K562 (cell line): Measurements from ENCODE around the gene MAPKAPK2. TPM values are rescaled to one million over a fixed set of nuclear protein-coding genes. Genes with fewer than 3 reads are reported as not detected.

ENCODE experiments used
- ATAC-seq: fragments of 200-7000 bp; cut with Tn5 transposase; 3 replicates; pipeline ENCODE4 v1.9.1; 2020; ENCODE audit warnings: moderate library complexity
- BruUV-seq: library from RNA; stranded (reverse); fragments of 400-500 nt; replicated peaks from 2 replicates; lab custom pipeline; 2021; lab: Mats Ljungman, UMichigan
- CTCF ChIA-PET: fragments of 300-600 bp; formaldehyde crosslinking; extraction: SDS; loops from one replicate; lab custom pipeline; 2021; ENCODE audit warnings: low intra/inter-chr PET ratio; lab: Yijun Ruan, JAX
- POLR2A ChIA-PET: fragments of 300-600, 350-650 bp; sonication (Branson Sonifier 250); formaldehyde crosslinking; extraction: SDS; loops from one replicate; lab custom pipeline; 2021; ENCODE audit warnings: antibody characterized with exemption, inconsistent platforms; lab: Yijun Ruan, JAX
- DNase-seq, 4 experiments: peaks; one replicate each; pipeline versions ENCODE4 v3.0.0 to v3.0.0-alpha.2; 2011 to 2018; ENCODE audit warnings: low spot score in 3 of 4, mixed read lengths in 3 of 4; ENCODE audit errors: extremely low read depth in 1 of 4
- FAIRE-seq: peaks from 2 replicates; lab custom pipeline; 2011; peaks lifted over from hg19 to GRCh38; lab: Jason Lieb, UNC
- H2AFZ ChIP-seq: 2 replicates; pipeline ENCODE4 v1.6.0; 2011; ENCODE audit warnings: low read depth, low read length, control low read depth, inconsistent platforms
- H3K27ac ChIP-seq: fragments of 200-600 bp; 3 replicates; pipeline ENCODE4 v1.8.0; 2011; ENCODE audit warnings: low read depth, mild to moderate bottlenecking, control low read depth, inconsistent platforms, low read length, moderate library complexity, mixed read lengths; ENCODE audit errors: extremely low read depth
- H3K27me3 ChIP-seq, 2 experiments: fragments of 300-600 bp in 1 of 2; 2 replicates in 1 of 2; 3 replicates in 1 of 2; pipeline versions ENCODE4 v1.6.0 to v1.8.0; 2011; ENCODE audit warnings: inconsistent platforms in 2 of 2, low read length in 2 of 2, mild to moderate bottlenecking in 1 of 2, mixed read lengths in 1 of 2, moderate library complexity in 1 of 2; ENCODE audit not compliant: control insufficient read depth in 2 of 2, insufficient read depth in 2 of 2
- H3K36me3 ChIP-seq: fragments of 300-600 bp; 3 replicates; pipeline ENCODE4 v1.8.0; 2011; ENCODE audit warnings: mild to moderate bottlenecking, low read length, inconsistent platforms; ENCODE audit not compliant: control insufficient read depth, insufficient read depth
- H3K4me1 ChIP-seq, 2 experiments: fragments of 200-600 bp in 1 of 2; replicated peaks in 1 of 2; 2 replicates in 1 of 2; 3 replicates in 1 of 2; pipeline versions ENCODE4 v1.5.1 to v1.8.0; 2011; ENCODE audit warnings: inconsistent platforms in 2 of 2, low read length in 2 of 2, mild to moderate bottlenecking in 1 of 2, mixed read lengths in 1 of 2, moderate library complexity in 1 of 2; ENCODE audit not compliant: control insufficient read depth in 2 of 2, insufficient read depth in 2 of 2
- H3K4me2 ChIP-seq: 2 replicates; pipeline ENCODE4 v1.6.1; 2011; ENCODE audit warnings: low read length, control low read depth, inconsistent platforms, mixed read lengths; ENCODE audit not compliant: insufficient read depth
- H3K4me3 ChIP-seq: fragments of 200-600 bp; sonication (generic), shearing (Covaris generic); 2 replicates; pipeline ENCODE4 v1.5.1; 2016; ENCODE audit warnings: control low read depth, inconsistent platforms
- H3K79me2 ChIP-seq: fragments of 200-600 bp; 3 replicates; pipeline ENCODE4 v1.8.0; 2011; ENCODE audit warnings: low read length, inconsistent platforms; ENCODE audit not compliant: control insufficient read depth, insufficient read depth
- H3K9ac ChIP-seq, 2 experiments: 2 replicates each; pipeline versions ENCODE4 v1.6.0 to v1.6.1; 2011; ENCODE audit warnings: low read depth in 2 of 2, low read length in 2 of 2, control low read depth in 1 of 2, inconsistent platforms in 1 of 2, mild to moderate bottlenecking in 1 of 2, mixed read lengths in 1 of 2; ENCODE audit not compliant: insufficient read depth in 1 of 2
- H3K9me1 ChIP-seq: one replicate; pipeline ENCODE4 v1.6.0; 2011; ENCODE audit warnings: inconsistent platforms, mild to moderate bottlenecking, low read length, moderate library complexity; ENCODE audit not compliant: control insufficient read depth, insufficient read depth
- H3K9me3 ChIP-seq: replicated peaks from 2 replicates; pipeline ENCODE4 v1.5.1; 2011; ENCODE audit warnings: low read depth, low read length, inconsistent platforms; ENCODE audit not compliant: control insufficient read depth, insufficient read depth
- H4K20me1 ChIP-seq: replicated peaks from 2 replicates; pipeline ENCODE4 v1.6.1; 2011; ENCODE audit warnings: low read length, inconsistent platforms, mixed read lengths; ENCODE audit not compliant: control insufficient read depth, insufficient read depth
- CTCFL ChIP-seq: IDR thresholded peaks from 2 replicates; pipeline ENCODE4 v1.6.1; 2011; ENCODE audit warnings: borderline replicate concordance, low read depth, mild to moderate bottlenecking, moderate library complexity, low read length; ENCODE audit not compliant: insufficient read depth, poor library complexity, severe bottlenecking
- E2F3 ChIP-seq: fragments of 250-450 bp; sonication (Bioruptor Pico); IDR thresholded peaks from 2 replicates; pipeline ENCODE4 v1.4.0; 2020; ENCODE audit warnings: mild to moderate bottlenecking
- HCFC1 ChIP-seq: IDR thresholded peaks from 2 replicates; pipeline ENCODE4 v1.6.1; 2012; ENCODE audit warnings: low read depth, low read length, improper control_type of control experiment
- MAFG ChIP-seq: fragments of 450-650 bp; conservative IDR thresholded peaks from 2 replicates; pipeline ENCODE4 v1.6.1; 2016; ENCODE audit warnings: missing genetic modification characterization, missing compliant biosample characterization
- MTA3 ChIP-seq: fragments of 450-650 bp; formaldehyde crosslinking; IDR thresholded peaks from 2 replicates; pipeline ENCODE4 v1.6.1; 2017; ENCODE audit warnings: mild to moderate bottlenecking, borderline replicate concordance
- NFYB ChIP-seq: IDR thresholded peaks from 2 replicates; pipeline ENCODE4 v1.6.1; 2011; ENCODE audit warnings: mild to moderate bottlenecking, moderate library complexity; ENCODE audit not compliant: insufficient read length; ENCODE audit errors: extremely low read depth
- PCBP2 ChIP-seq: fragments of 200-400 bp; formaldehyde crosslinking; IDR thresholded peaks from 2 replicates; pipeline ENCODE4 v1.6.1; 2018; ENCODE audit warnings: low read length, low read depth, mild to moderate bottlenecking, moderate library complexity; ENCODE audit not compliant: poor library complexity, severe bottlenecking
- RAD21 ChIP-seq, 2 experiments: fragments of 250-450 bp in 1 of 2; fragments of 450-650 bp in 1 of 2; sonication (Bioruptor Pico) in 1 of 2; formaldehyde crosslinking in 1 of 2; IDR thresholded peaks in 1 of 2; conservative IDR thresholded peaks in 1 of 2; 2 replicates each; pipeline versions ENCODE4 v1.4.0 to v1.8.0; 2020 to 2022; ENCODE audit warnings: mild to moderate bottlenecking in 2 of 2, moderate library complexity in 1 of 2
- SMC3 ChIP-seq: conservative IDR thresholded peaks from 2 replicates; pipeline ENCODE4 v1.6.1; 2011; ENCODE audit warnings: low read depth, low read length, improper control_type of control experiment; ENCODE audit not compliant: insufficient read depth
- TRIM28 ChIP-seq: fragments of 450-650 bp; IDR thresholded peaks from 2 replicates; pipeline ENCODE4 v1.6.1; 2017
- ZNF12 ChIP-seq: sonication (generic); formaldehyde crosslinking; IDR thresholded peaks from 2 replicates; pipeline ENCODE4 v1.4.0; 2020; ENCODE audit warnings: mild to moderate bottlenecking, missing genetic modification reagents
- ZNF232 ChIP-seq: sonication (generic); formaldehyde crosslinking; IDR thresholded peaks from 2 replicates; pipeline ENCODE4 v1.8.0; 2022; ENCODE audit warnings: mild to moderate bottlenecking, missing genetic modification reagents
- ZNF384 ChIP-seq: IDR thresholded peaks from 2 replicates; pipeline ENCODE4 v1.6.1; 2012; ENCODE audit warnings: low read depth, low read length, improper control_type of control experiment
- WGBS: fragments of 100-300 bp; shearing (Covaris generic); methylation state at CpG from one replicate; pipeline ENCODE4 v1.1.6; 2016; ENCODE audit warnings: low coverage, mixed read lengths; ENCODE audit not compliant: insufficient coverage; ENCODE audit errors: missing lambda C conversion rate; 5-methylcytosine and 5-hydroxymethylcytosine counted together
- in situ Hi-C: fragments of 300-500 bp; cut with MboI; formaldehyde crosslinking; loops from 4 replicates; pipeline ENCODE4 v1.15.0; 2018; ENCODE audit warnings: inconsistent platforms, mixed read lengths
- intact Hi-C: fragments of 100-400 bp; cut with micrococcal nuclease; formaldehyde crosslinking; loops from 2 replicates; pipeline ENCODE4 v1.14.2; 2022
- polyA plus RNA-seq, 8 experiments: library from polyadenylated mRNA; depleted of rRNA in 4 of 8; stranded (reverse) in 5 of 8; unstranded in 3 of 8; fragments of >200 nt; fragmentation: Nextera tagmentation in 2 of 8; fragmentation: Illumina TruSeq in 1 of 8; extraction: Ambion mirVana in 2 of 8; extraction: Trizol in 1 of 8; gene quantifications; 2 replicates each; pipeline versions ENCODE4 v1.2.1 to v1.2.3, GENCODE V29; 2011 to 2014; ENCODE audit warnings: inconsistent platforms in 1 of 8, missing spikeins in 1 of 8
- total RNA-seq, 7 experiments: library from RNA; depleted of rRNA in 6 of 7; stranded (reverse); fragments of >200 nt in 6 of 7; fragmentation: Illumina TruSeq in 2 of 7; extraction: Trizol in 2 of 7; gene quantifications; 2 replicates each; pipeline versions ENCODE4 v1.2.1 to v1.2.3, GENCODE V29; 2011 to 2021; ENCODE audit warnings: low replicate concordance in 1 of 7
- TF ChIP-seq, protein P1 (sequence below): fragments of 450-650 bp; formaldehyde crosslinking; conservative IDR thresholded peaks from 2 replicates; pipeline ENCODE4 v1.4.0; 2022; ENCODE audit warnings: mild to moderate bottlenecking, missing genetic modification characterization
- TF ChIP-seq, protein P2 (sequence below): sonication (generic); formaldehyde crosslinking; IDR thresholded peaks from 2 replicates; pipeline ENCODE4 v1.8.0; 2023; ENCODE audit warnings: mild to moderate bottlenecking, missing genetic modification reagents

The MAPKAPK2 gene
- total and polyA plus RNA-seq, 9 of the 15 experiments (the other 6 are each of a cell fraction or from before 2014, with no cell fraction given): 0.63 to 94.2 (median 52.1) TPM

DNA sequence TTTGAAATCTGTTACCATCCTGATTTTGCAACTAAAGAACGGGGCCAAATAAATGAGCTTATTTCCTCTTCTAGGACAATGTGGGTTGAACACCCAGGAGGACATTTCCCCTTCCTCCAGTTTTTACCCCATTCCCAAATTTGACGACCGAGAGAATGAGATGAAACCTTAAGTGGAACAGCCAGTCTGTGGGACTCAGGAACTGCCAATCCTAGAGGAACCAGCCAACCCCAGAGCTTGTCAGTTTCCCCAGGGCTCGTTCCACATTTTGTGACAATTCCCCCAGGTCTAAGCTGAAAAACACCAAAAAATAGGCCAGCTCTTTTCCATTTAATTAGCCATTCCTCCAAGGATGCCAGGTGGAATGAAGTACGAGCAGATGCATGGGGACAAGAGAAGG, 21.3 kb upstream of the MAPKAPK2 start (continued):
- TF ChIP-seq MTA3: no peak
- no peak for TF ChIP-seq HCFC1
- TF ChIP-seq TRIM28: no peak
- no peak for TF ChIP-seq MAFG
- TF ChIP-seq NFYB: no peak
- no peak for TF ChIP-seq PCBP2
- no peak for TF ChIP-seq E2F3 (CRISPR knock-in tag)

GRCh38 chr1:206663832-206664652, 20.7 kb upstream of the MAPKAPK2 start:
- peaks cover 34 to 56% of the 10 kb centered on the region in 2 experiments for H3K4me1 ChIP-seq
- no peaks in the 10 kb centered on the region for H3K79me2 ChIP-seq
- intact Hi-C loops (loop anchor here (1.0 to 5.0 kb wide), 4 partner anchors 30 to 172 kb away; no protein-coding TSS in a partner anchor), in situ Hi-C loops (no loop called here)
- no peaks in the 10 kb centered on the region for H3K36me3 ChIP-seq
- peak overlapping the region; percentile 80 for H3K4me2 ChIP-seq
- peak; percentile 80 for FAIRE-seq
- no peaks in the 10 kb centered on the region for H4K20me1 ChIP-seq
- no peaks in the 10 kb centered on the region for H3K9me3 ChIP-seq
- BruUV-seq: no TSS peak
- H3K4me3 ChIP-seq: peak overlapping the region; percentile 7; the same call in 1 of the 2 replicates
- CTCF ChIA-PET: interaction anchor here (0.5 to 4.5 kb wide), 10 partner anchors 11 to 570 kb away, joined by 3 to 63 read pairs (median 4); partner anchors contain the start of gene DYRK3
- no peaks in the 10 kb centered on the region for H3K27me3 ChIP-seq
- H2AFZ ChIP-seq: peak overlapping the region; percentile 87
- 11% methylated on average over 20 of the region's 20 CpGs for WGBS
- peak; percentile 85 for ATAC-seq
- peak; percentile 83 to 90 (median 84) for DNase-seq
- POLR2A ChIA-PET: interaction anchor here (0.6 to 7.4 kb wide), 12 partner anchors 10 to 1027 kb away, joined by 3 to 59 read pairs (median 6); partner anchors contain the start of genes DYRK3 and EIF2D
- peak overlapping the region; percentile 12 to 86; a peak in 3 of 4 replicates for H3K9ac ChIP-seq
- H3K27ac ChIP-seq: no peak overlapping the region; the same call in 1 of the 3 replicates
- no peaks in the 10 kb centered on the region for H3K9me1 ChIP-seq
- peak; percentile 13 for TF ChIP-seq CTCFL
- TF ChIP-seq ZNF384: 0 out of 2 replicates have a peak, but pooled peaks have one; percentile 17
- peak; percentile 95 for TF ChIP-seq SMC3
- peak; percentile 75; the same call in 1 of the 2 replicates for TF ChIP-seq ZNF12 (CRISPR knock-in tag)
- 0 out of 2 replicates have a peak, but pooled peaks have one; percentile 48 for TF ChIP-seq ZNF232
- TF ChIP-seq, protein P1, sequence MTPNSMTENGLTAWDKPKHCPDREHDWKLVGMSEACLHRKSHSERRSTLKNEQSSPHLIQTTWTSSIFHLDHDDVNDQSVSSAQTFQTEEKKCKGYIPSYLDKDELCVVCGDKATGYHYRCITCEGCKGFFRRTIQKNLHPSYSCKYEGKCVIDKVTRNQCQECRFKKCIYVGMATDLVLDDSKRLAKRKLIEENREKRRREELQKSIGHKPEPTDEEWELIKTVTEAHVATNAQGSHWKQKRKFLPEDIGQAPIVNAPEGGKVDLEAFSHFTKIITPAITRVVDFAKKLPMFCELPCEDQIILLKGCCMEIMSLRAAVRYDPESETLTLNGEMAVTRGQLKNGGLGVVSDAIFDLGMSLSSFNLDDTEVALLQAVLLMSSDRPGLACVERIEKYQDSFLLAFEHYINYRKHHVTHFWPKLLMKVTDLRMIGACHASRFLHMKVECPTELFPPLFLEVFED (CRISPR knock-in tag): 0 out of 2 replicates have a peak, but pooled peaks have one; percentile 24
- TF ChIP-seq, protein P2, sequence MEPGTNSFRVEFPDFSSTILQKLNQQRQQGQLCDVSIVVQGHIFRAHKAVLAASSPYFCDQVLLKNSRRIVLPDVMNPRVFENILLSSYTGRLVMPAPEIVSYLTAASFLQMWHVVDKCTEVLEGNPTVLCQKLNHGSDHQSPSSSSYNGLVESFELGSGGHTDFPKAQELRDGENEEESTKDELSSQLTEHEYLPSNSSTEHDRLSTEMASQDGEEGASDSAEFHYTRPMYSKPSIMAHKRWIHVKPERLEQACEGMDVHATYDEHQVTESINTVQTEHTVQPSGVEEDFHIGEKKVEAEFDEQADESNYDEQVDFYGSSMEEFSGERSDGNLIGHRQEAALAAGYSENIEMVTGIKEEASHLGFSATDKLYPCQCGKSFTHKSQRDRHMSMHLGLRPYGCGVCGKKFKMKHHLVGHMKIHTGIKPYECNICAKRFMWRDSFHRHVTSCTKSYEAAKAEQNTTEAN (CRISPR knock-in tag): no peak
- TF ChIP-seq RAD21 (CRISPR knock-in tag; conservative IDR thresholded peaks at IDR 0.05 in 1 of 2, IDR thresholded peaks at IDR 0.05 in 1 of 2): peak; percentile 97 to 98
